ENCODE data around the gene C18orf63. TPM values are rescaled to one million over a fixed set of nuclear protein-coding genes. Genes with fewer than 3 reads are reported as not detected.
"Not testable (repeated sequence)": the region's sequence is repeated elsewhere in the genome, so short reads cannot be mapped to it uniquely, and the experiment has no call there.

Gene C18orf63
- total RNA-seq, 1 experiment from 2014 or later, result not detected

DNA sequence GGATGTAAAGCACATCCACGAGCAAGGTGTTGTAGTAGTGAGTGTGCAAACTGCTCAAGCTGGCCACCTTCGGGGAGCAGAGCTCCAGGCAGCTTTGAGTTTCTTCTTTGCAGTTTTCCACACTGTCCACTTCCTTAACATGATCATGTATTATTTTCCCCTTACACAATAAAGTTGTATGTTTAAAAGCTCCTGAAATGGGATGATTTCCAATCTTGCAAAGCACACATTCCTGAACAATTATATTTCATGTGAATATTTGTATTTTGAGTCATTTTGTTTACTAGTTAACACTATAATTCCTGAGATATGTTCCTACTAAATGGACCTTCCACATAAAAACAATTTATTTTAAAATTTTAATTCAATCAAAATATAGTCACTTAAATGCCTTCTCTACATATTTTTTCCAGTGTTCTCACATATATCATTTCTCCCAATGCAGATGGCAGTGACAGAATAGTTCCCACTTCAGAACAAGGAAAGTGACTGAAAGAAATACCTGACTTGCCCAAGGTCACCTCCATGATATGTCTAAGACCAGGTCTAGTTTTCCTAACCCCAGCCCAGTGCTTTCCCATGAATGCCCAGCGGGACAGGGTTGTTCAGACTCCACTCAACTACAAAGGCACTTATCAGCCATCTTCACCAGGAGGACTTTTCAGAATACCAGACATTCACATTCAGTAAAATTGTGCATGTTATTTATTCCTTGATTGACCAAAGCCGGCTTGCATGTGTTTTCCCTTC is 29.4 kb upstream of the C18orf63 start:
- DNase-seq (ENCODE audit: low read depth), result no peak

- DNase-seq (ENCODE audit: low read depth), result no peak
Observed at GRCh38 chr18:74286856-74287255, 28.8 kb upstream of the C18orf63 start.

DNA sequence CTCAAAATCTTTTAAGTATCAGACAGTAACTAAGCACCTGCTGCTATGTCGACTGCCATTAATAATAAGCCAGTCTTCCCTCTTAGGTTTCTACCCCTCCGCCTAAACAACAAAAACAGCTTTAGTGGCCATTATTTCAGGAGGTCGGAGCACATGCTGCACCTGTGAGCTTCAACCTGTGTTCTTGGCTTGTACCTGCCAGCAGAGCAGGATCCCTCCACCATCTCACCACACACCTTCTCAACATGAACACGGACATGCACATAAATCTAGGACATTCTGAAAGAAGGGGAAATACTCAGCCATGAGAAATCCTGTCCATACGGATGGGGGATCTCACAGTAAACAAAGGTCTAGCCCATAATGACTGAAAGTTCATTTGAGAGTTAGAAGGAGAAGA is 27.6 kb upstream of the C18orf63 start:
- DNase-seq (ENCODE audit: low read depth), result no peak

- DNase-seq (ENCODE audit: low read depth), result no peak
Observed at GRCh38 chr18:74288730-74289129, 26.9 kb upstream of the C18orf63 start.

DNA sequence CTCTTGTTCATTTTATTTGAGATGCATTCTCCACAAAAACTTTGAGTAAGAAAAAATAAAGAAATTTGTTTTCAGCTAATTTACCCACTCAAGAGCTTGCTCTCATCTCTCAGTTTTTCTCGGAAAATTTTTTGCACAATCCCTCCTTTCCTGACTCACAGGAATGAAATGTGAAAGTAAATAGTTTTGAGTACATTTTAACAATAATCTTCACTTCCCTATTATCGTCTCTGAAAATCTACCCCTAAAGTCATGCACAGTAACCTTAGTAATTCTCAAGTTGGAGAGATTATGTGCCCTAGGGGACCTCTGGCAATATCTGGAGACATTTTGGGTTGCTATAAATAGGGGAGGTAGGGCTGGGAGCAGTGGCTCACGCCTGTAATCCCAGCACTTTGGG is 26.5 kb upstream of the C18orf63 start:
- DNase-seq (ENCODE audit: low read depth), result peak; percentile 18

DNA sequence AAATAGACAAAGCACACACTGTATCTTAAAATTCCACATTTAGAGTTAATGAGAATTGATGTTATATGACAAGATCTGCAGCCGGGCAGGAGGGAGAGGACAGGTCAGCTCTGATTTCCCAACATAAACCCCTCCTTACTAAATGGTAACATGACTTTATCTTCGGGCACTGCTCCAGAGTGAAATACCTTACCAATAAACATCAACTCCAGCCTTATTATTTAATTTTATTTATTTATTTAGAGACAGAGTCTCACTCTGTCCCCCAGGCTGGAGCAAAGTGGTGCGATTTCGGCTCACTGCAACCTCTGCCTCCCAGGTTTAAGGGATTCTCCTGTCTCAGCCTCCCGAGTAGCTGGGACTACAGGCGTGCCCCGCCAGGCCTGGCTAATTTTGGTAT is 25.6 kb upstream of the C18orf63 start:
- no peak for DNase-seq (ENCODE audit: low read depth)

- DNase-seq (ENCODE audit: low read depth), result no peak
Observed at GRCh38 chr18:74290794-74291471, 24.7 kb upstream of the C18orf63 start.

DNA sequence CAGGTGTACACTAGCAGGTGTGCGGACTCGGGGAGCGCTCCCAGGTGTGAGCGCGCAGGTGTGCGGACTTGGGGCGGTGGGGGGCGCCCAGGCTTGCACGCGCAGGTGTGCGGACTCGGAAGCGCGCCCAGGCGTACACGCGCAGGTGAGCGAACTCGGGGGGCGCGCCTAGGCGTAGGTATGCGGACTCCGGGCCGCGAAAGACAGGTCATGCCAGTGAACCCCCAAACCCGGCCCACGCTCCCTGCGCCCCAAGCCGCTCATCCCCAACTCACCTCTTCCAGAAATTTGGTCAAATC is 24.2 kb upstream of the C18orf63 start:
- no peak for DNase-seq (ENCODE audit: low read depth)

DNA sequence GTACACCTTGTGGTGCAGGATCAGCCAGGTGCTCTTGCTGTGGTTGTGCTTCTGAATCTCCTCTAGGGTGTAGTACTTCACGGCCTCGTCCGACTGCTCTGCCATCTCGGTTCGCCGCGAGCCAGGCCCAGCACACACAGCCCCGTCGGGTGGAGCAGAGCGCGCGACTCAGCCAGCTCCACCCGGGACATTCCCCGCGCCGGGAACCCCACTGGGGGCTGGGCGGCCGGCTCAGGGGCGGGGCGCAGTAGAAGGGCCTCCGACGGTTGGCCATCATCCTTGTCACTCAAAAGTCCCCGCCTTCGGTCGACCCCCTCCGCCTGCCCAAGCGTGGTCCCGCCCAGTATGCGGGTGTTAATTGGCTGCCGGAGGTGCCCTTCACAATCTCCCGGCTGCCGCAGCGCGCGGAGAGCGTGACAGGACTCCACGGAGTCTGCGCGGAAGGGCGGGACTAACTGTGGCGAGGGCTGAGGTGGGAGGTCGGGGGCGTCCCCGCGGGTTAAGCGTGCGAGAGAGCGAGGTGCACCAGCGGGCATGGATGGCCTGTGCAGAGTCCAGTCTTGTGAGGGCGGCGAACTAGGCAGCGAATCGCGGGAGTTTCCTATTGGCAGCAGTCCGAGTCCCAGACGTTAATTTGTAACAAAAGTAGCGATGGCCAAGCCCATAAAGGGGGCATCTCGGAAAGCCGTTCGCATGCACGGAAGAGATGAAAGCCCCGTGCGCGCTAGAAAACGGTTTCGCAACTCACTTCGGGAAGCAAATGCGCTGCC is 23.7 kb upstream of the C18orf63 start, which contains the start of gene CYB5A:
Gene CYB5A, minus strand, starts transcription at position 193 of the 770 bp plus-strand sequence. Its CDS starts 88 bp downstream, at position 105.
- DNase-seq (ENCODE audit: low read depth), result peak; percentile 92

GRCh38 chr18:74292541-74292858 is 23.1 kb upstream of the C18orf63 start:
- DNase-seq (ENCODE audit: low read depth), result no peak

DNA sequence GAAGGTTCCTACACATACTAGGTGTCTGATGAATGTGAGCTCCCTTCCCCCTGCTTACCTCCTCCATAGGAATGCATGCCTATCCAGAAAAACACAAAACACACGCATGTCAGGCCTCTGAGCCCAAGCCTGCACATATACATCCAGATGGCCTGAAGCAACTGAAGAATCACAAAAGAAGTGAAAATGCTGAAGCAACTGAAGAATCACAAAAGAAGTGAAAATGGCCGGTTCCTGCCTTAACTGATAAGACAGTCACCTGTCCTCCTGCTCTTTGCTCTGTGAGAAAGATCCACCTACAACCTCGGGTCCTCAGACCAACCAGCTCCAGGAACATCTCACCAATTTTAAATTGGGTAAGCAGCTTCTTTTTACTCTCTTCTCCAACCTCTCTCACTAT is 22.7 kb upstream of the C18orf63 start:
- not testable (repeated sequence) for DNase-seq (ENCODE audit: low read depth)

DNA sequence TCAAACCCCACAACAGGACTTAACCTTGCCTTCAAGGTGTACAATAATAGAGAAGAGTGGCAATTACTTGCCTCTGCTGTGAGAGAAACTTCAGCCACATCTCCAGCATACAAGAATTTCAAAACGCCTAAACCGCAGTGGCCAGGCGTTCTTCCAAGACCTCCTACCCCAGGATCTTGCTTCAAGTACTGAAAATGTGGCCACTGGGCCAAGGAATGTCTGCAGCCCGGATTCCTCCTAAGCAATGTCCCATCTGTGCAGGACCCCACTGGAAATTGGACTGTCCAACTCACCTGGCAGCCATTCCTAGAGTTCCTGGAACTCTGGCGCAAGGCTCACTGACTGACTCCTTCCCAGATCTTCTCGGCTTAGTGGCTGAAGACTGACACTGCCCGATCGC is 21.1 kb upstream of the C18orf63 start:
- DNase-seq (ENCODE audit: low read depth), result no peak

DNA sequence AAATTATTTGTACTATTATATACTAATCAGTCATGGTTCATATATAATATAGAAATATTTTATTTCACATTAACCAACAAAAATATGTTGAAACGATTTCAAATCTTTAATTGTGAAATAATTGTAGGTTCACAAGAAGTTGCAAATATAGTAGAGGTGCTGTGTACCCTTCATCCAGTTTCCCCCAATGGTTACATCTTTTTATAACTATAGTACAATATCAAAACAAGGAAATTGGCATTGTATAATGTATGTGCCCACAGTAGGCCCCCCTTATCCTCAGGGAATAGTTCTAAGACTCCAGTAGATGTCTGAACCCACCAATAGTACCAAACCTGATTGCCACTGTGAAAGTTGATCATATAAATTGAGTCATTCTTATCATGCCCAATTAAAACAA is 16.5 kb upstream of the C18orf63 start:
- no peak for DNase-seq (ENCODE audit: low read depth)

GRCh38 chr18:74299746-74300145 is 15.9 kb upstream of the C18orf63 start:
- peak; percentile 33 for DNase-seq (ENCODE audit: low read depth)

DNA sequence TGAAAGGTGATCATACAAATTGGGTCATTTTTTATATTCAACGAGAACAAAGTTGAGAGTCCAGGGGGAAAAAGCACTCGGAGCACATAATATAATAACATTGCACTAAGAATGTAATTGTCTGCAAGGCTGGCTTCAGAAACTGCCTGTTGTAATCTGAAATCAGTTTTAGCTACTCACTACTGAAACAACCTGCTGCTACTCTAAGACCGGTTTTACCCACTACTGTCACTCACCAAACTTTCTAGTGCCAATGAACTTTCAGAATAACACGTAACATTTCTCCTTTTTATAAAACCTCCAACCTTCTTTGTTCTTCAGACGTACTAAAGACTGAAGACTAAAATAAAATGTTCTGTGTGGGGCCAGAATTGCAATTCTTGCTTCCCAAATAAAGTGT is 12.3 kb upstream of the C18orf63 start:
- no peak for DNase-seq (ENCODE audit: low read depth)

DNA sequence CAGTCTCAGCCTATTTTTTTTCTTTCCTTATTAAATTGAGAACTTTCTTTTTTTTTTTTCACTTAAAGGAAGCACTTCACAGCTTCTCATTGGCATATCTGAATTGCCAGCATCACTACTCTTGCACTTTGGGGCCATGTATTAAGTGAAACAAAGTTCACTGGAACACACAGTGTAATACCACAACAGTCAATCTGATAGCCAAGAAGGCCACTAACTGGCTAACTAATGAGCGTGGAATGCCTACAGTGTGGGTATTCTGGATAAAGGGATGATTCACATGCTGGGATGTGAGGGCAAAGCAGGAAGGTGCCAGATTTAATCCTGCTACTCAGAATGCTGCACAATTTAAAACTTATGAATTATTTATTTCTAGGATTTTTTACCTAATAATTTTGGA is 11.7 kb upstream of the C18orf63 start:
- DNase-seq (ENCODE audit: low read depth), result peak; percentile 68

DNA sequence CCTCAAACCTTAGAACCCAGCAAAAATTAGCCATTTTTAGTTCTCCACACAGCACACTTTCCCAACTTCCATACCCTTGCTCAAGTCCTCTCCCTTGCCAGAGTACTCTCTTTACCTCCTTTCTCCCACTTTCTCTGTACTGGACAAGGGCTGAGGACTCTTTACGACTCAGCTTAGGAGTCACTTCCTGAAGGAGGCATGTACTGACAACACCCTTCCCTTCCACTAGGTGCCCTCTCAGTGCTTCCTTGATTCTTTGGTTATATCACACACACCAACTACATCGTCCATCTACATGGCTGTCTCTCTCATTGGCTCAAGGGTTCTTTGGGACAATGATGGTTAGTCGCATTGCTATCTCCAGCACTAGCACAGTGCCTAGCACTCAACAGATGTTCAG is 5.2 kb upstream of the C18orf63 start:
- peak; percentile 63 for DNase-seq (ENCODE audit: low read depth)

- DNase-seq (ENCODE audit: low read depth), result no peak
Observed at GRCh38 chr18:74311000-74311399, 4.6 kb upstream of the C18orf63 start.

GRCh38 chr18:74314759-74315463 is 728 bp upstream of the C18orf63 start:
- DNase-seq (ENCODE audit: low read depth), result no peak

DNA sequence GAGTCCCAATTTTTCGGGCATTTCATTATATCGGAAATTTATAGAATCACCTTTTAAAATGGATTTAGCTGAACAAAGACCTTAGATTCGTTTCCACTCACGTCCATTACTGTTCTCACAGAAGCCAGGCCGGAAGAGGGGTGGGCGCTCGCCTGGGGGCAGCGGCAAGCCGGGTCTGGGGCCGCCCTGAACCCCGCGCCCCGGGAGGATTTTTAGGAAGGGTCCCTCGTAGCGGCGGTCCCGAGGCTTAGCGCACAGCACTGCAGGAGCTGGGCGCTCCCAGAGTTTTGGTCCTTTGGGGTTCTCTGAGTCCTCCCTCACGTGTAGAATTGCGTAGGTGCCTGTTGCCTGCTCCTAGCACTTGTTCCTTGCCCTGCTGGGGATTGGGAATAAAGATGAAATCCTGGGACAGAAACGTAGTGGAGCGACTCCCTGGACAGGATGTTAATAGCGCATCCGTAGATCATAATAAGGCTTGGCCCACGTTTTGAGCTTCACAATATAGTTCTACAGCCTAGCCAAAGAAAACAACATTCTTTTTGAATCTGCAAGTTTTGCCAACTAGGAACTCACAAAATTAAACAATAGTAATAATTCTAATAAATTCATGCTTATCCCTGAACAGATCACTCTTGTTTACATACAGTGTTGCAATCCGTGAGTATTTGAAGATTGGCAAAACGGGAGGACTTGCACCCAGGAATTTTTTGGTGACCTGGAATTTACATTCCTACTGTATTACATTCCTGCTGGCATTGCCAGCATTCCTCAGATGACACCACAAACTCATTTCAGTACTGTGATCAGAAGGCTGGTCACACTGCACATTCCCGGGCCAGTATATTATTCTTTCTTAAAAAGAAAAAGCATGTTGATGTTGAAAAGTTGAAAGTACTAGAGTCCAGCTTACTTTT is 875 bp downstream of the C18orf63 start:
- peak; percentile 62 for DNase-seq (ENCODE audit: low read depth)

- DNase-seq (ENCODE audit: low read depth), result no peak
Observed at GRCh38 chr18:74326231-74326630, 10.6 kb downstream of the C18orf63 start.

Measured in RPMI7951 (cell line).